ENCODE measurements around the gene FAM83F. TPM values are rescaled to one million over a fixed set of nuclear protein-coding genes. Genes with fewer than 3 reads are reported as not detected.

The FAM83F gene
- total RNA-seq, result 1.4 TPM
- long read RNA-seq, full-length matches to known transcripts, result 1 of 3 reads
- long read RNA-seq, partial matches to known transcripts, result 0 of 3 reads
- long read RNA-seq, other reads (novel, unspliced or antisense), result 2 of 3 reads

- DNase-seq, result peak; percentile 58
- Histone ChIP-seq H3K9me3 (no peaks in the 10 kb centered on the region), H3K27me3 (ENCODE audit: low read depth) (peaks cover 53% of the 10 kb centered on the region), H3K27ac (no peak within 1 kb of the TSS), H3K4me3 (peak within 1 kb of the TSS; percentile 43), H3K4me1 (peaks cover 4% of the 10 kb centered on the region), H3K36me3 (no peaks in the 10 kb centered on the region)
- TF ChIP-seq CTCF (IDR thresholded peaks at IDR 0.05), result no peak
- ATAC-seq, result peak; percentile 75 to 79
- intact Hi-C loops (cut with DNase I), result no loop called here
These were observed at the start of gene FAM83F for GRCh38 chr22:39994566-39995392. FAM83F (plus strand) TSS chr22:39994954; CDS start chr22:39995043, 89 bp downstream.

GRCh38 chr22:39946126-39946502 lies 48.6 kb upstream of the FAM83F start:
- peaks cover 12% of the 10 kb centered on the region for H3K27me3 ChIP-seq (ENCODE audit: low read depth)
- TF ChIP-seq CTCF (IDR thresholded peaks at IDR 0.05), result no peak
- H3K9me3 ChIP-seq, result no peaks in the 10 kb centered on the region
- H3K27ac ChIP-seq, result no peak overlapping the region
- H3K36me3 ChIP-seq, result no peaks in the 10 kb centered on the region
- H3K4me3 ChIP-seq, result no peak overlapping the region
- intact Hi-C loops (cut with DNase I), result no loop called here
- ATAC-seq, result no peak
- peaks cover 11% of the 10 kb centered on the region for H3K4me1 ChIP-seq
- no peak for DNase-seq

- peaks cover 11% of the 10 kb centered on the region for H3K4me1 ChIP-seq
- H3K27me3 ChIP-seq (ENCODE audit: low read depth), result peaks cover 12% of the 10 kb centered on the region
- H3K4me3 ChIP-seq, result no peak overlapping the region
- ATAC-seq, result no peak
- TF ChIP-seq CTCF (IDR thresholded peaks at IDR 0.05), result no peak
- no peak for DNase-seq
- H3K9me3 ChIP-seq, result no peaks in the 10 kb centered on the region
- intact Hi-C loops (cut with DNase I), result no loop called here
- no peak overlapping the region for H3K27ac ChIP-seq
- no peaks in the 10 kb centered on the region for H3K36me3 ChIP-seq
These were observed 48.1 kb upstream of the FAM83F start for GRCh38 chr22:39946503-39947219.

GRCh38 chr22:39947220-39948216 lies 47.2 kb upstream of the FAM83F start:
- H3K36me3 ChIP-seq, result no peaks in the 10 kb centered on the region
- intact Hi-C loops (cut with DNase I), result no loop called here
- H3K27me3 ChIP-seq (ENCODE audit: low read depth), result peaks cover 12% of the 10 kb centered on the region
- TF ChIP-seq CTCF (IDR thresholded peaks at IDR 0.05), result no peak
- no peak overlapping the region for H3K27ac ChIP-seq
- H3K9me3 ChIP-seq, result no peaks in the 10 kb centered on the region
- no peak overlapping the region for H3K4me3 ChIP-seq
- peaks cover 11% of the 10 kb centered on the region for H3K4me1 ChIP-seq
- peak; percentile 95 for ATAC-seq
- peak; percentile 78 for DNase-seq
